Fibroblast of lung (primary cell): Measurements from ENCODE around the gene P4HA1.

Experiments used
- EZH2 ChIP-seq: IDR thresholded peaks from 2 replicates; pipeline ENCODE4 v1.5.1; 2012; ENCODE audit warnings: low read length, control low read depth, mild to moderate bottlenecking; ENCODE audit errors: missing control alignments
- TF ChIP-seq, protein P1 (sequence below), 2 donors: IDR thresholded peaks in 1 of 2; conservative IDR thresholded peaks in 1 of 2; 1 replicate in 1 of 2; 2 replicates in 1 of 2; pipeline ENCODE4 v1.5.1; 2011 to 2012; ENCODE audit warnings: low read length in 2 of 2, control low read depth in 1 of 2, inconsistent platforms in 1 of 2, low read depth in 1 of 2, mild to moderate bottlenecking in 1 of 2

DNA sequence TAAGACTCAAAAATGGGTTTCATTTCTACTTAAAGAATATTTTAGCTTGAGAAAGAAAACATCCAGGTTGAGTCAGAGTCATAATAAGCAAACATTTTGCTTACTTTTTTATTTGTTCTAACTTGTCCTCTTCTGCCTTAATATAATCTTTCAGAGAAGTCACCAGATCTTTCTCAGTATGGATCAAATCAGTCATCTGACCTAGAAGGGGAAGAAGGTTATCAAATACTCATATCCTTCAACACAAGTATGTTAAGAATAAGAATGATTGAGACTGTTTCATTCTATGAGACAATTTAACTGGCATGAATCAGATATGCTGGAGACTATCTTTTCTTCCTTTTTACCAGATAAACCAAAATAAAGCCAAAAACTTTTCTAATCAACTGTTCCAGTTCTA lies 23.0 kb downstream of the P4HA1 start:
- TF ChIP-seq, protein P1, sequence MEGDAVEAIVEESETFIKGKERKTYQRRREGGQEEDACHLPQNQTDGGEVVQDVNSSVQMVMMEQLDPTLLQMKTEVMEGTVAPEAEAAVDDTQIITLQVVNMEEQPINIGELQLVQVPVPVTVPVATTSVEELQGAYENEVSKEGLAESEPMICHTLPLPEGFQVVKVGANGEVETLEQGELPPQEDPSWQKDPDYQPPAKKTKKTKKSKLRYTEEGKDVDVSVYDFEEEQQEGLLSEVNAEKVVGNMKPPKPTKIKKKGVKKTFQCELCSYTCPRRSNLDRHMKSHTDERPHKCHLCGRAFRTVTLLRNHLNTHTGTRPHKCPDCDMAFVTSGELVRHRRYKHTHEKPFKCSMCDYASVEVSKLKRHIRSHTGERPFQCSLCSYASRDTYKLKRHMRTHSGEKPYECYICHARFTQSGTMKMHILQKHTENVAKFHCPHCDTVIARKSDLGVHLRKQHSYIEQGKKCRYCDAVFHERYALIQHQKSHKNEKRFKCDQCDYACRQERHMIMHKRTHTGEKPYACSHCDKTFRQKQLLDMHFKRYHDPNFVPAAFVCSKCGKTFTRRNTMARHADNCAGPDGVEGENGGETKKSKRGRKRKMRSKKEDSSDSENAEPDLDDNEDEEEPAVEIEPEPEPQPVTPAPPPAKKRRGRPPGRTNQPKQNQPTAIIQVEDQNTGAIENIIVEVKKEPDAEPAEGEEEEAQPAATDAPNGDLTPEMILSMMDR (conservative IDR thresholded peaks at IDR 0.05 in 1 of 2, IDR thresholded peaks at IDR 0.05 in 1 of 2; ENCODE audit: low read depth in 1 of 2, low read length in 2 of 2): no peak
- TF ChIP-seq EZH2: no peak
